Sigmoid colon (tissue), 7 donors: ENCODE data around the gene GARNL3. TPM values are rescaled to one million over a fixed set of nuclear protein-coding genes. Genes with fewer than 3 reads are reported as not detected.

ENCODE experiments used
- DNase-seq: peaks from one replicate; pipeline ENCODE4 v3.0.0-alpha.2; 2019
- H3K27ac ChIP-seq, 4 donors: fragments of 200-600 bp; sonication (generic); one replicate each; pipeline ENCODE4 v1.5.1; 2016 to 2019; ENCODE audit warnings: mild to moderate bottlenecking in 1 of 4
- H3K27me3 ChIP-seq, 3 donors: fragments of 200-600 bp; sonication (generic); one replicate each; pipeline ENCODE4 v1.5.1; 2019; ENCODE audit warnings: mild to moderate bottlenecking in 1 of 3
- H3K36me3 ChIP-seq, 4 donors: fragments of 200-600 bp; sonication (generic); one replicate each; pipeline ENCODE4 v1.5.1; 2016 to 2019
- H3K4me1 ChIP-seq, 4 donors: fragments of 200-600 bp; sonication (generic); one replicate each; pipeline ENCODE4 v1.5.1; 2017 to 2019
- H3K4me3 ChIP-seq, 4 donors: fragments of 200-600 bp; sonication (generic); one replicate each; pipeline ENCODE4 v1.5.1; 2017 to 2019; ENCODE audit warnings: mild to moderate bottlenecking in 2 of 4, moderate library complexity in 1 of 4
- H3K9me3 ChIP-seq, 4 donors: fragments of 200-600 bp in 3 of 4; sonication (generic) in 3 of 4; one replicate each; pipeline versions ENCODE4 v1.5.1 to v1.6.1; 2013 to 2019
- EP300 ChIP-seq, 4 donors: sonication (generic); formaldehyde crosslinking; IDR thresholded peaks; one replicate each; pipeline ENCODE4 v1.6.1; 2017; ENCODE audit warnings: antibody characterized with exemption in 4 of 4
- POLR2A ChIP-seq, 2 donors: fragments of 450-650 bp; IDR thresholded peaks; one replicate each; pipeline ENCODE4 v1.6.1; 2016; ENCODE audit warnings: antibody characterized with exemption in 2 of 2, mild to moderate bottlenecking in 2 of 2, moderate library complexity in 2 of 2
- POLR2AphosphoS5 ChIP-seq, 4 donors: sonication (generic); formaldehyde crosslinking; IDR thresholded peaks; one replicate each; pipeline ENCODE4 v1.6.1; 2017; ENCODE audit warnings: antibody characterized with exemption in 4 of 4
- WGBS, 2 donors: extraction: QIAGEN DNeasy Blood & Tissue Kit; methylation state at CpG; one replicate each; pipeline ENCODE4 v1.1.7; 2013; 5-methylcytosine and 5-hydroxymethylcytosine counted together
- intact Hi-C: fragments of 100-400 bp; cut with DNase I; formaldehyde crosslinking; loops from one replicate; pipeline ENCODE4 v1.15.1; 2023
- polyA plus RNA-seq, 3 donors: library from polyadenylated mRNA; stranded (reverse); fragments of 200-250 nt; gene quantifications; one replicate each; pipeline ENCODE4 v1.2.3, GENCODE V29; 2013
- total RNA-seq, 4 donors: library from RNA; depleted of rRNA; stranded (reverse); fragments of >200 nt; gene quantifications; one replicate each; pipeline ENCODE4 v1.1.0, GENCODE V29; 2016
- TF ChIP-seq, protein P1 (sequence below), 4 experiments: fragments of 450-650 bp in 3 of 4; fragments of 200-600 bp in 1 of 4; IDR thresholded peaks; one replicate each; pipeline ENCODE4 v1.5.1; 2016 to 2019; ENCODE audit warnings: antibody characterized with exemption in 4 of 4, mild to moderate bottlenecking in 3 of 4, moderate library complexity in 2 of 4
- donor health status: healthy with polysubstance abuse.
- donor health status: Bipolar disorder and iron deficiency.
- donor health status: healthy.

Gene GARNL3
- total and polyA plus RNA-seq, 7 donors = 0.92 to 28.0 (median 10.2) TPM

GRCh38 chr9:127283135-127283534, 18.6 kb downstream of the GARNL3 start:
- Histone ChIP-seq H3K9me3 (no peaks in the 10 kb centered on the region), H3K36me3 (no peaks in the 10 kb centered on the region), H3K27ac (no peak overlapping the region), H3K4me3 (no peak overlapping the region), H3K4me1 (peaks cover 0 to 6% (median 2%) of the 10 kb centered on the region in 4 donors), H3K27me3 (no peaks in the 10 kb centered on the region)
- intact Hi-C loops = no loop called here
- TF ChIP-seq POLR2AphosphoS5 (IDR thresholded peaks at IDR 0.05) (no peak), EP300 (IDR thresholded peaks at IDR 0.05) (no peak), POLR2A (IDR thresholded peaks at IDR 0.05) (no peak)
- TF ChIP-seq, protein P1, sequence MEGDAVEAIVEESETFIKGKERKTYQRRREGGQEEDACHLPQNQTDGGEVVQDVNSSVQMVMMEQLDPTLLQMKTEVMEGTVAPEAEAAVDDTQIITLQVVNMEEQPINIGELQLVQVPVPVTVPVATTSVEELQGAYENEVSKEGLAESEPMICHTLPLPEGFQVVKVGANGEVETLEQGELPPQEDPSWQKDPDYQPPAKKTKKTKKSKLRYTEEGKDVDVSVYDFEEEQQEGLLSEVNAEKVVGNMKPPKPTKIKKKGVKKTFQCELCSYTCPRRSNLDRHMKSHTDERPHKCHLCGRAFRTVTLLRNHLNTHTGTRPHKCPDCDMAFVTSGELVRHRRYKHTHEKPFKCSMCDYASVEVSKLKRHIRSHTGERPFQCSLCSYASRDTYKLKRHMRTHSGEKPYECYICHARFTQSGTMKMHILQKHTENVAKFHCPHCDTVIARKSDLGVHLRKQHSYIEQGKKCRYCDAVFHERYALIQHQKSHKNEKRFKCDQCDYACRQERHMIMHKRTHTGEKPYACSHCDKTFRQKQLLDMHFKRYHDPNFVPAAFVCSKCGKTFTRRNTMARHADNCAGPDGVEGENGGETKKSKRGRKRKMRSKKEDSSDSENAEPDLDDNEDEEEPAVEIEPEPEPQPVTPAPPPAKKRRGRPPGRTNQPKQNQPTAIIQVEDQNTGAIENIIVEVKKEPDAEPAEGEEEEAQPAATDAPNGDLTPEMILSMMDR (IDR thresholded peaks at IDR 0.05) = no peak
- no peak for DNase-seq
- WGBS, 2 donors = 92 to 95% methylated on average over 3 of the region's 3 CpGs

- Histone ChIP-seq H3K9me3 (no peaks in the 10 kb centered on the region), H3K4me3 (no peak overlapping the region), H3K36me3 (no peaks in the 10 kb centered on the region), H3K27me3 (no peaks in the 10 kb centered on the region), H3K27ac (no peak overlapping the region), H3K4me1 (peaks cover 0 to 6% (median 2%) of the 10 kb centered on the region in 4 donors)
- DNase-seq = no peak
- intact Hi-C loops = no loop called here
- 20 to 48% methylated on average over 2 of the region's 2 CpGs for WGBS, 2 donors
- TF ChIP-seq EP300 (IDR thresholded peaks at IDR 0.05) (no peak), POLR2A (IDR thresholded peaks at IDR 0.05) (no peak), POLR2AphosphoS5 (IDR thresholded peaks at IDR 0.05) (no peak)
- TF ChIP-seq, protein P1 (IDR thresholded peaks at IDR 0.05) = no peak
These were observed 19.4 kb downstream of the GARNL3 start for GRCh38 chr9:127283917-127284497.

DNA sequence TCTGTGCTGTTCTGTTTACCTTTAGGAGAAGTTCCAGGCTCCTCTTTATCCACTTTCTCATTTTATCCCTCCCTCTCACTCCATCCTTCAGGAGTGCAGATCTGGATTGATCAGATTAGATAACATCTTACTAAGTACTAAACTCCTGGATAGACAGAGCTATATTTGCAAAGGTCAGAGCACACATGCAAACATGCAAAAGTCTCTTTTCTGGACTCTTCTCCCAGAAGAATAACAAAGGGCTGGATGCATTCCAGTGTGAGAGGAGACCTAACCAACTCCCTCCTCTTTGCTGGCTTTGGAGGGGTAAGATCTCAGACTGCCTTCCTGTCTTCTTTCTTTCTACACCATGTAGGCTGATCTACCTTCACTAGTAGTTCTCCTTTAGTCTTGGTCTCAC, 21.4 kb downstream of the GARNL3 start:
- H3K4me1 ChIP-seq = peaks cover 0 to 6% (median 2%) of the 10 kb centered on the region in 4 donors

DNA sequence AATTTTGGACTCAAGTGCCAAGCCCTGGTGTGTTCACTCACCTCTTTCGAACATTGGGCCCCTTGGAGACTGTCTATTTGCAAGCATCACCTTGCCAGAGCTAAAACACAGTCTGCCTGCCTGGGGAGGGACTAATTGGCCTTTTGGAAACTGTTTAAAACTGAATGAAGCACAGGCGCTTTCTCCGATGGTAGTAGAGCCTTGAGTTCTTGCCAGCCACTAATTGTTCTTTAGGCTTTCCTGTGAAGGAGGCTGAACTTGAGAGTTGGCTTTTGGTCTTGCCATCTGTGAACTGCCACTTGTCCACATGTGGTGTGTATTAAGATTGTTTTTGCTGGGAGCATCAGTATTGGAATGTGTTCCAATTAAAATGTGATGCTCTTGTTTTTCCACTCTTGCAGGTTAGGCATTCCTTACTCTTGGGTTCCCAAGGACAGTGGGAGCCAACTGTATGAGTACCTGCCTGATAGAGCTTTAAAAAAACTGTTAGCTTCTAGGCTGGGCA, 26.0 kb downstream of the GARNL3 start:
- Histone ChIP-seq H3K9me3 (peaks cover 0 to 3% (median 0%) of the 10 kb centered on the region in 4 donors), H3K4me1 (peaks cover 0 to 6% (median 2%) of the 10 kb centered on the region in 4 donors), H3K36me3 (no peaks in the 10 kb centered on the region), H3K27me3 (no peaks in the 10 kb centered on the region), H3K27ac (no peak overlapping the region), H3K4me3 (no peak overlapping the region)
- no peak for DNase-seq
- intact Hi-C loops = no loop called here
- TF ChIP-seq, protein P1 (IDR thresholded peaks at IDR 0.05) = no peak
- no peak for TF ChIP-seq POLR2A (IDR thresholded peaks at IDR 0.05)
- TF ChIP-seq EP300 (IDR thresholded peaks at IDR 0.05) = no peak
- TF ChIP-seq POLR2AphosphoS5 (IDR thresholded peaks at IDR 0.05) = no peak
- WGBS, 2 donors = 92% methylated on average over 3 of the region's 3 CpGs

More for the DNA sequence above, 21.4 kb downstream of the GARNL3 start:
- TF ChIP-seq EP300 (IDR thresholded peaks at IDR 0.05) (no peak), POLR2AphosphoS5 (IDR thresholded peaks at IDR 0.05) (no peak), POLR2A (IDR thresholded peaks at IDR 0.05) (no peak)
- TF ChIP-seq, protein P1 (IDR thresholded peaks at IDR 0.05) = no peak
- intact Hi-C loops = no loop called here
- no peaks in the 10 kb centered on the region for H3K27me3 ChIP-seq
- H3K36me3 ChIP-seq = no peaks in the 10 kb centered on the region
- H3K27ac ChIP-seq = no peak overlapping the region
- no peak for DNase-seq
- no peaks in the 10 kb centered on the region for H3K9me3 ChIP-seq
- H3K4me3 ChIP-seq = no peak overlapping the region
